KBM-7 (cell line): Measurements from ENCODE around the gene APOC3.
"Not testable (repeated sequence)": the region's sequence is repeated elsewhere in the genome, so short reads cannot be mapped to it uniquely, and the experiment has no call there.

Source experiments
- DNase-seq: peaks from one replicate; pipeline ENCODE4 v3.0.0-alpha.2; 2015
- in situ Hi-C: fragments of 300-500 bp; cut with MboI; formaldehyde crosslinking; loops from 2 replicates; pipeline ENCODE4 v1.14.3; 2020; ENCODE audit warnings: low sequenced_read_pairs, low pct_unique_long_range_greater_than_20kb, mixed read lengths

Gene APOC3

DNA sequence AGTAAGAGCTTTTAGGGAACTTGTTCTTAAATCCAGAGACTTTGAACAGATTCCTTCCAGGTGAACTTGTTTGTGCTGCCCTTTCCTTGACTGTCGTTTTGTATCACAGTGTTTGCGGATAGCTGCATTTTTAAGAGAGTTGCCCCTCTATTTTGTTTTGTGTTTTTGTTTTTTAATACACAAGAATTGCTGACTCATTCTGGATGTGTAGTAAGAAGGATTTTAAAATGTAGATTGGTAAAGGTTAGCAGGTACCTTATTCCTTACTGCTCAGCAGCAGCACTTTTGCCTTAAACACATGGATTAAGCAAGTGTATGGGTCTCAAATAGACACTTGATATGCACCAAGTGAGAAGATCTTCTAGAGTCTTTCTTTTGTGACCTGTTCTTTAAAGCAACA lies 29.1 kb upstream of the APOC3 start:
- in situ Hi-C loops: no loop called here
- DNase-seq: no peak

DNA sequence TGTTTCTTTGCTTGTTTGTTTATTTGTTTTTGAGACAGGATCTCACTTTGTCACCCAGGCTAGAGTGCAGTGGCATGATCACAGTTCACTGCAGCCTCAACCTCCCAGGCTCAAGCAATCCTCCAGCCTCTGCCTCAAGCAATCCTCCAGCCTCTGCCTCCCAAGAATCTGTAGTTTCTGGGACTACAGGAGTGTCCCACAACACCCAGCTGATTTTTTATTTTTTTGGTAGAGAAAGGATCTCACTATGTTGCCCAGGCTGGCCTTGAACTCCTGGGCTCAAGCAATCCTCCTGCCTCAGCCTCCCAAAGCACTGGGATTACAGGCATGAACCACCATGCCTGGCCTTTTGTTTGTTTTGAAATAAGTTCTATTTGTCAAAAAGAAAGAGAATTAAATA lies 28.0 kb upstream of the APOC3 start:
- in situ Hi-C loops, DNase-seq: not testable (repeated sequence)

DNA sequence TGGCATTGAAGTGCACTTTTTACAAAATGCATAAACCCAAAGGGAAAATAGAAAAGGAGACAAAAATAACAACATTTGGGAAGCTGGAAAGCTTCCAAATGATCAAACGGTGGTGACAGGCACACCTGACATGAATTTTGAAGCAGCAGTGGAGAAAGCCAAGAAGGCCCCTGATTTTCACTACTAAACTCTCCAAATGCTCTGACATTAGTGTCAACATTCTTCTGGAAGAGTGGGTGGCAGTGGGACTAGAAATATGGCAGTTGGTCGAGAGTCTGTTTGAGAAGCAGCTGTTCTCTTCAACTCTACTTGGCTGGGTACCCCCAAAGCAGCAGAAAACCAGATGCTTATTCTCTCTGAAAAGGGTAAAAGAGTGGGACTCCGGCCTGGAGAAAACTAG lies 25.7 kb upstream of the APOC3 start:
- DNase-seq: no peak
- in situ Hi-C loops: no loop called here

DNA sequence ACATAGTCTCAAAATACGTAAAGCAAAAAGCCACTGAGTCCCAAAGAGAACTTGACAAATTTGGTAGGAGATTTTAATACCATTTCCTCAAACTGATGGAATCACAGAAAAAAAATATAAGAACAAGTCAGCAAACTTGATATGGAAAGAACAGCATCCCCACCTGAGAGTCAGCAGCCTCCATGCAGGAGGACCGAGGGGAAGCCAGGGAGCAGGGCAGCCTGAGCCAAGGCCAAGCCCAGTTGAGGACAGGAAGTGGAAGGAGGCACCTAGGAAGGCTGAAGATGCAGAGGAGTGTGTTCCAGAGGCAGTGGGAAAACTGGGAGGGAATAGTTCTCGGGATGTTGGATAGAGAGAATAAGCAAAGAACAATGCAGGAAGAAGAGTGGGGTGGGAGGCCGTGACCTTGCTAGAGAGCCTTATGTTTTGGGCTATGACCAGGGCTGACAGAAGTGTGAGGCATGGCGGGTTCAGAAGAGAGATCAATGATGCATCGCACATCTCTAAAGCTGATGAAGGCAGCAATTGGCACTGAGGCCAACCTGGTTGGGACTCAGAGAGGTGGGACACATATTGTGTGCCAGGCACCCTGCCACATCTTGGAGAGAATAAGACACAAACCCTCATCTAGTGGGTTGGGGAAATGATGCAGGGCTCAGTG lies 22.0 kb upstream of the APOC3 start:
- in situ Hi-C loops: no loop called here

DNA sequence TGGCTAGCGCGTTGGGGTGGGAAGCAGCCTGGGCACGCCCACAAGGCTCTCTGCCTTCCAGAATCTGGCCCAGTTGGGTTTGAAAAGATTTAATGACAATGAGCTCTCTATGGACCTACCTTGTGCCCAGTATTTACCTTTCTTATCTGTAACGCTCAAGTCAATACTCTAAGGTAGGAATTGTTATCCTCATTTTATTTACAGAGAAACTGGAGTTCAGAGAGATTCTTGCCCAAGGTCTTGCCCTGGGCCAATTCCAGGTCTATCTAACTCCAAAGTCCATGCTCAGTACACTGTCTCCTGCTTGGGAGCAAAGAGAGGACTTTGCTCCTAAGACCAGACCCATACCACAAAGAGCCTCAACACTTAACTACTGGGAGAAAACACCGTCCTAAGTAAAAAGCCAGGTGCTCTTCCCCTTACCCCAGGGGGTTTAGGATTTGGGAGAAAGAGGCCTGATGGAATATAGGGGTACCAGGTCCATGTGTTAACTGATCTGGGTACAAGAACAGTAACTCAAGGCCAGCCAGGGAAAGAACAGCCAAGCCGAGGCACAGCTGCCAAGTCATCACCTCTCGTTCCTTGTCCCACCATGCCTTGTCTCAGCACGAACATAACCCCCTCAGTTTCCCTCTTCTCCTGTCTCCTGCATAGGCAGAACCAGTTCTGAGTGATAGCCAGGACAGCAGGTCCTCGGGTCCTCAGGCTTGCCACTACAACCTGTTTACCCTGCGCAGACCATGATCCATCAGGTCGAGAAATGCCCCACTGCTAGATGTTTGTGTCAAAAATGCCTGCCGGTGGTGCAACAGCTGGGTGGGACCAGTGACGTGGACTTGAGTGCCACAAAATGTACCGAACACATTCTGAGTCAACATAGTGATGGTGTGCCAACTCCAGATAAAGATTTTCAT lies 21.2 kb upstream of the APOC3 start:
- DNase-seq: no peak
- in situ Hi-C loops: no loop called here

More for the DNA sequence above, 22.0 kb upstream of the APOC3 start:
- no peak for DNase-seq

DNA sequence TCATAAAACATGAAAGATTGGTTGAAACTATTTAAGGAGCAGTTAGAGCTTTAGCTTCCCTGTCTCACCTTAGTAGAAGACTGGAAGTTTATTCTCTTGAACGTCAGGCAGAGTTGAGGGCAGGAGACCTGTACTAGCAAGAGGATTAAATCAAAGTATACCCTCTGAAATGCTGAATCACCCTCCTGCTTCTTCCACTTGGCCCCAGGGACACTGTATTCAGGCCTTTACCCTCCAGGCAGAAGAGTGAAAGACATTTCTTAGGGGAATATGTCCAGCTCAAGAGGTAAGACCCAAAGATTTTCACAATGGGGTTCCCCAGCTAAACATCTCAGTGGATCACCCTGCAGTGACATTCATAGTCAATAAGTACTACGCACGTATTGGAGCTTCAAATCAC lies 18.5 kb upstream of the APOC3 start:
- no peak for DNase-seq
- in situ Hi-C loops: no loop called here

DNA sequence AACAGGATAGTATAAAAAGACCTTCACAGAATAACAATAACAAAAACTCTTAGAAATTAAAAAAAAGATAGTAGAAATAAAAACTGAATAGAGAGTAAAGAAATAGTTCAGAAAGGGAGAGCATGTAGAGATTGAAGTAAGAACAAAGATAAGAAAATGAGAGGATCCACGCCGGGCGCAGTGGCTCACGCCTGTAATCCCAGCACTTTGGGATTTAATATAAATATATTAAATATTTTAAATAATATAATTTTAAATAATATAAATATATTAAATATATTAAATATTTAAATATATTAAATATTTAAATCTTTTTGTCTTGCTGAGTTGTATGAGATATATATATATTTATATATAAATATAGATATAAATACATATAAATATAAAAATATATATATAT lies 17.6 kb upstream of the APOC3 start:
- no peak for DNase-seq
- in situ Hi-C loops: no loop called here

DNA sequence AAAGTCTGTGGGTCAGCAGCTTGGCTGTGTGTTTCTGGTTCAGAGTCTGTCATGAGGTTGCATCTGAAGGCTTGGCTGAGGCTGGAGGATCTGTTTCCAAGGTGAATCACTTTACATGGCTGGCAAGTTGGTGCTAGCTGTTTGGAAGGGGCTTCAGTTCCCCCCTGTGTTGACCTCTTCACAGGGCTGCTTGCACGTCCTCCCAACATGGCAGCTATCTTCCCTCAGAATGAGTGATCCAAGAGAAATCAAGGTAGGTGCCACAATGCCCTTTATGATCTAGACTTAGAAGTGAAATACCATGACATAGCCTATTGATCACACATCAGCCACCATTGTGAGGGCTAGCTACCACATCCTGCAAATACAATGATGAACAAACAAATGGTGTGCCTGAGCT lies 16.5 kb upstream of the APOC3 start:
- no peak for DNase-seq
- in situ Hi-C loops: no loop called here

DNA sequence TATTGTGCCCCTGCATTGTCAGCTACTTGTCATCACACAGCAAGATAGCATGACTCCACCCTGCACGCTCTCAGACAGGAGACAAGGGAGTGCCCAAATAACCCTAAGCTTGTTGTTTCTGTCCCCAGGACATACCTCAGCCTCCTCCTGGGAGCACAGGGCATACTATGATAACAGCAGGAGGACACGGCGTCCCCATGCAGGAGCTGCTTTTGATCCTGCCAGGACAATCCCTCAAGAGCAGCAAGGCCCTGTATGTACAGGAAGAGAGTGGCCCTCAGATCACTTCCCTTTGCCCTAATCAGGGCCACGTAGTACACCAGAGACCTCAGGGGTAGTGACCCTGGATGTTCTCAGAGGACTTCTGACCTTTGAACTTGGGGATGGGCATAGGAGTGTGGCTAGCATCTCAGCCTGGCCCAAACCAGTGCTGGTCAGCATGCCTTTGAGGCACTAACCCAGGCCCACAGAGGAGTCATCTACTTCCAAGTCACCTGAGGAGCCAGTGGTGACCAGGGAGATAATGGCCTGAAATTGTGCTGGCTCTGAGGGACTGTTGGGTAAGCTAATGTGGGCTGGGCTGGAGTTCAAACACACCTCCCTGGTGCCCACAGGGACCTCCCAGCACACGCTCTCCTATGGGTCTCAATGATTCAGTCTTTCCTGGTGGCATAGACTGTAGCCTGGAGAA lies 15.8 kb upstream of the APOC3 start:
- in situ Hi-C loops: no loop called here
- no peak for DNase-seq

DNA sequence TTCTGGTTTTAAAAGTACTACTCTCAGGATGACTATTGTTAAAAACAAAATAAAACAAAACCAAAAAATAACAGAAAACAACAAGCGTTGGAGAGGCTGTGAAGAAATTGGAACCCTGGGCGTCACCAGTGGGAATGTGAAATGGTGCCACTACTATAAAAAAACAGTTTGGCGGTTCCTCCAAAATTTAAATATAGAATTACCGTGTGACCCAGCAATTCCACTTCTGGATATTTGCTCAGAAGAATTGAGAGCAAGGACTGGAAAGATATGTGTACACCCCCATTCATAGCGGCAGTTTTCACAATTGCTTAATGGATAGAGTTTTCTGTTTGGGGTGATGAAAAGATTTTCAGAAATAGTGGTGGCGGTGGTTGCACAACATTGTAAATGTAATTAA lies 15.2 kb upstream of the APOC3 start:
- in situ Hi-C loops: no loop called here
- no peak for DNase-seq

DNA sequence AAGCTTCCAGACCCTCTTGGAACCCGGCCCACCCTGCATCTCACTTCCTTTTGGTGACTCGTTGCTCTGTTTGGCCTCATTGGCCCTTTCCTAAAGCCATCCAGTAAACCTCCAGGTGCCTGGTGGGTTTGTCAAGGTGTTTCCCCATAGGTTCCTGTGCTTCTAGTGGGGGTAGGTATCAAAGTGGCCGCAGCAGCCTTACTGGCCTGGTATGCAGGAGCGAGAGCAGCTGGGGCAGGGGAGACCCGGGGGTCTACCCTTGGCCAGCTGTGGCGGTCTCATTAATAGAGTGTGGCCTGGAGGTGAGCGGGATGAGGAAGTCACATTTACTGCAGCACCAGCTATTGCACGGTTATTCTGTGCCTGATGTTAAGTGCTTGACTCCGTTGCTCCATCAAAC lies 10.7 kb upstream of the APOC3 start:
- in situ Hi-C loops: no loop called here
- no peak for DNase-seq

DNA sequence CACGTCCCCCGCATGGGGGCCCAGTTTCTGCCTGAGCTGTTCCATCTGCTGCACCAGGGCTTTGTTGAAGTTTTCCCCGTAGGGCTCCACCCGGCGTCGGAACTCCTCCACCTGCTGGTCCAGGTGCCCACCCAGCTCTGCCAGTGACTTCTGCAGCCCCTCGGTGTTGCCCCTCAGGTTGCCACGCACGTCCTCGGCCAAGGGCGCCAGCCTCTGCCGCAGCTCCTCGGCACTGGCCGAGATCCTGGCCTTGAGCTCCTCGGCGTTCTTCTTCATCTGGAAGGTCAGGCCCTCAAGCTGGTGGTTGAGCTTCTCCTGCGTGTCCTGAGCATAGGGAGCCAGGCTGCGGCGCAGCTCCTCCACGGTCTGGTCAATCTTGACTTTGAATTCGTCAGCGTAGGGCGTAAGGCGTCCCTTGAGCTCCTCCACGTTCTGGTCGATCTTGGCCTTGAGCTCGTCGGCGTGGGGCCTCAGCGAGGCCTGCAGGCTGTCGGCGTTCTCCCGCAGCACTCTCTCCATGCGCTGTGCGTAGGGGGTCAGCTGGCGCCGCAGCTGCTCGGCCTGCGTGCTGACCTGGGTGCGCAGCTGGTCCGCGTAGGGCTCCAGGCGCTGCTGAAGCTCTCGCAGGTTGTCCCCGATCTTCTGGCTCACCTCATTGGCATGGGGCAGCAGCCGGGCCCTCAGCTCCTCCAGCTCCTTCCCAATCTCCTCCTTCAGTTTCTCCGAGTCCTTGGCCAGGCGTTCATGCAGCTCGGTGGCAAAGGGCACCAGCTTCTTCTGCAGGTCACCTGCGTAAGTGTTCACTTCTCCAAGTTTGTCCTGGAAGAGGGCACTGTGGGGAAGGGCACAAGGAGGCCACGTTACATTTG lies 8.4 kb upstream of the APOC3 start:
- no peak for DNase-seq
- in situ Hi-C loops: no loop called here

DNA sequence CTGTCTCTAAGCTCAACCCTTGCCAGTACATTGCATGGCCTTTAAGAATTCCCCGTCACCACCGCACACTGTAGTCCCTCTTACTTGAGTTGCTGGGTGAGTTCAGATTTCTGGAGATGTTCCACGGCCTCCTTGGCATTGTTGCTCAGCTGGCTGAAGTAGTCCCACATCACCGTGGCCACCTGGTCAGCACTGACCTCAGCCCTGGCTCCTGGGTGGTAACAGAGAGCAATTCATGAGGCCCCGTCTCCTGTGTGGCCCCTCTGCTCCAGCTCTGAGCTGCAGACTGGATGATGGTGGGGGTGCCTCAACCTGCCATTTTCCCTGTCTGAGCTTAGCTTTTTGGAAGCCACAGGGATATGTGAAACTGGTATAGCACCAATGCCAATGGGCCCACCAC lies 7.1 kb upstream of the APOC3 start:
- in situ Hi-C loops: no loop called here
- no peak for DNase-seq

DNA sequence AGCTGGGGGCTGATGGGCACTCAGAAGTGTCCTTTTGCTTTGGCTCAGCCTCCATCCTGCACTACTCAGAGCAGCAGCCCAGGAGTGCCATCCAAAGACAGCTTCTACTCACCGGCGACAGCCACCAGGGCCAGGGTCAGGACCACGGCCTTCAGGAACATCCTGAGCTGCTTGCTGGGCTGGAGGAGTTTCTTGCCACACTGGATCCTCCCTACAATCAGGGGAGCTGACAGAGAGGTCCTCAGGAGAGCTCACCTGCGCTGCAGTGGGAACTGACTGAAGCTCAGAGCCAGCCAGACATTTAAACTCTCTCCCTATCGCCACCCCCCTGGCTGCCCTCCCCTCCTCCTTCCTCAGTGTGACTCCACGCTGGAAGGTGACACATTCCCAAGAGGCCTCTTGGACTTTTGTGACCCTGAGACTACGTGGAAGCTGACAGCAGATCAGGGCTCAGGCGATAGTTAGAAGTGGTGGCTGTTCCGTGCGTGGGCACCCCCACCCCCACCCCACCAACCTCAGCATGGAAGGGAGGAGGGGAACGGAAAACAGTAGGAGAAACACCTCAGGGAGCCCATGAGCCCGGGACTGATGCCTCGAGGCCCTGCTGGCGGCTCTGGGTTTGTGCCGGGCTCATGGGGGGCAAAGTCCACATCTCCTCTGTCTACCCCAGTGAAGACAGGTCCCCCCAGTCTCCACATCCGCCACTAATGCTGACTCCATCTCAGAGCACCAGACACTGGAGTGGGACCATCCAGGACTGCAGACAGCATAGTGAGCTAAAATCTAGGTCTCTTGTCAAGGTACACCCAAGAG lies 6.5 kb upstream of the APOC3 start, which contains the start of gene APOA4:
Gene APOA4, minus strand, starts transcription at position 274 of the 813 bp plus-strand sequence. Its CDS starts 113 bp downstream, at position 161.
- no peak for DNase-seq
- in situ Hi-C loops: no loop called here

DNA sequence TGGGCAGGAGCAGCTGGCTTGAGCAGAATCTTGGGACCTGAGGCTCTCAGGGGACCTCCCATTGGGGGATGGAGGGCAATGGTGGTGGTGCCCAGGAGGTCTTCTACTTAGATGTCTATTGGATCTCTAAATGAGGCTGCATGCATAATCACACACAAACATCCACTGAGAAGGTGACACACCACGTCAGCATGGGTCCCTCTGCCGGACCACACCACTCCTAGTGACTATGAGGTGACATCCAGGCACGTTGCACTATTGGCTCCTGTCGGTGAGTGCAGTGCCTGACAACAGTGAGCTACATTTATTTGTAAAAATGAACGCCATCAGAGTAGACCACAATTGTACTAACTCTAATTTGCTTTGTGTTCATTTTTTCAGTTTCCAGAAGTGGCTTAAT lies 4.3 kb upstream of the APOC3 start:
- in situ Hi-C loops: no loop called here
- DNase-seq: no peak

DNA sequence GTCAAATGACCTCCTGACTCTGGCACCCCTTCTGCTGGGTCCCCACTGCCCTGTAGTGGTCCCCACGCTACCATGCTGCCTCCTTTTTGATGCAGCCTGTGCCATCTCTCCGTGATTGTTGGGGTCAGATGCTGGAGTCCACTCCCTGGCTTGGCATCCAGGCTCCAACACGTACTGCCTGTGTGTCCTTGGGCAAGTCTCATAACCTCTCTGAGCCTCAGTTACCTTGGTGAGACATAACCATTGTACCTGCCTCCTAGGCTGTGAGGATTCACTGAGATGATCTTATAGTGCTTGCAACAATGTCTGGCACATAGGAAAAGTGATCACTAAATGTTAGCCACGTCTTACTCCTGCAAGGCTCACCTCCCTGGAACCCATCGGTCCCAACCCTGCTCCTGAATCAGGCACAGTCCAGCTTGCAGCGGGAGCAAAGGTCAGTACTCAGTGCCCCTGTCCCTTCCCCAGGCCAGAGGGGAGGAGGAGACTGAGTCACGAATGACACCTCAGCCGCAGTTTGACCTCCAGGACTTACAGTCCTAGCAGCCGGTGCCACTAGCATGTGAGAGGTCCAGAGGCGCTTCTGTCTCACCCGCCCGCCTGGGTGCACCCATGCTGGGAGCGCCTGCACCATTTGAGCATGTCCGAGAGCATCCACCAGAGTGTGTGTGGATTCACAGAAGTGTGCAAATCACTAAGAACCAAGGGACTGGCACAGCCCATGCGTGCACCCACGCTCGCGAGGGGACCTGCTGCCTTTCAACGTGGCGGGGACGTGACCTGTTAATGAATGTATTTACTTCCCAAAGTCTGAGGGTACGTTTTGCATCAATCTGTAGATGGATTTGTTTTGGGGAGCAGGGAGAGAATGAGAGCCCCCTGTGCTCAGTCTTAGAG lies 3.6 kb upstream of the APOC3 start:
- DNase-seq: no peak
- in situ Hi-C loops: no loop called here

DNA sequence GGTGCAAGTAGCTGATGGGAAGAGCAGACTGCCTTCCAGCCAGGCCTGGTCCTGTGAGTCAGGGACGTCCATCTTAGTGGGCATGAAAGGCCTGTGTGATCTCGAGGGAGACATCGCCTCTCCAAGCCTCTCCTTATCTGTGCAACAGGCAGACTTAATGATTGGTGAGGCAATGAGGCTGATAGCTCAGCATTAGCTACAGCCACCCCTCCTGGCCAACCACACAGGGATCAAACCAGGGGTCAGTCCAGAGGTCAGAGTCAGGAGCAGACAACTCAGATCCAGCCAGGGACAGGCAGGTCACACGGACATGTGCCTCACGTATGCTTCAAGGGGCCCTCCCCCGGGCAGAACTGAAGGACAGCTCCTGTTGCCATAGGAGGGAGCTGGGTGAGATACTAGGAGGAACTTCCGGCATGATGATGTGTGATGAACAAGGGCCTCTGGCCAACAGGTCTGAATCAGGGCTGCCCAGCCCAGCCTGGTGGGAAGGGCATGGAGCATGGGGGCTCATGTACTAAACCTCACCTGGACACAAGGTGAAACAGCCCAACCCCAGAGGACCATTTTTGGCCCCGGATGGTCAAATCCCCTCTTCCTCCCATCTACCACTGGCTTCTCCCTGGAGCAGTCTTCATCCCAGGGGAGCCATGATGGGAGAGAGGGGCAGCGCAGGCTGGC lies 2.8 kb upstream of the APOC3 start:
- no peak for DNase-seq
- in situ Hi-C loops: no loop called here
